Natural killer cell (primary cell): ENCODE results near the gene WFDC8. TPM values are rescaled to one million over a fixed set of nuclear protein-coding genes. Genes with fewer than 3 reads are reported as not detected.

ENCODE experiments used
- ATAC-seq, 3 donors: fragments of 150-1000 bp in 2 of 3; fragments of 200-7000 bp in 1 of 3; cut with Tn5 transposase; 1 replicate in 1 of 3; 2 replicates in 2 of 3; pipeline ENCODE4 v1.10.0; 2021; ENCODE audit warnings: mild to moderate bottlenecking in 2 of 3, moderate library complexity in 2 of 3
- DNase-seq, 2 donors: peaks; one replicate each; pipeline versions ENCODE4 v3.0.0 to v3.0.0-alpha.2; 2013 to 2021; ENCODE audit warnings: mixed read lengths in 1 of 2
- H3K27ac ChIP-seq: one replicate; pipeline ENCODE4 v1.5.1; 2013; ENCODE audit warnings: mild to moderate bottlenecking, low read length
- H3K27me3 ChIP-seq: one replicate; pipeline ENCODE4 v1.6.1; 2013; ENCODE audit warnings: low read length; ENCODE audit not compliant: control insufficient read depth, insufficient read depth
- H3K36me3 ChIP-seq: one replicate; pipeline ENCODE4 v1.6.1; 2013; ENCODE audit warnings: low read length; ENCODE audit not compliant: control insufficient read depth, insufficient read depth
- H3K4me1 ChIP-seq: one replicate; pipeline ENCODE4 v1.6.1; 2013; ENCODE audit warnings: low read length; ENCODE audit not compliant: control insufficient read depth, insufficient read depth
- H3K4me3 ChIP-seq: one replicate; pipeline ENCODE4 v1.5.1; 2013; ENCODE audit warnings: low read length
- H3K9me3 ChIP-seq: one replicate; pipeline ENCODE4 v1.6.1; 2013; ENCODE audit warnings: low read length; ENCODE audit not compliant: control insufficient read depth, insufficient read depth
- H3K27ac Mint-ChIP-seq, 2 donors: one replicate each; pipeline ENCODE4 v1.8.0; 2022; ENCODE audit warnings: mild to moderate bottlenecking in 2 of 2, mixed read lengths in 2 of 2, moderate library complexity in 1 of 2
- H3K27me3 Mint-ChIP-seq, 2 donors: one replicate each; pipeline ENCODE4 v1.8.0; 2022; ENCODE audit warnings: low read depth in 2 of 2, mixed read lengths in 2 of 2
- H3K36me3 Mint-ChIP-seq: one replicate; pipeline ENCODE4 v1.8.0; 2022; ENCODE audit warnings: mixed read lengths
- H3K4me1 Mint-ChIP-seq, 2 donors: one replicate each; pipeline ENCODE4 v1.8.0; 2022; ENCODE audit warnings: mixed read lengths in 2 of 2
- H3K4me3 Mint-ChIP-seq: one replicate; pipeline ENCODE4 v1.8.0; 2022; ENCODE audit warnings: mild to moderate bottlenecking, moderate library complexity, mixed read lengths
- H3K9me3 Mint-ChIP-seq, 2 donors: one replicate each; pipeline ENCODE4 v1.8.0; 2022; ENCODE audit warnings: mixed read lengths in 2 of 2
- WGBS: methylation state at CpG from one replicate; pipeline ENCODE4 v1.1.7; 2013; ENCODE audit warnings: missing lambda C conversion rate; ENCODE audit not compliant: insufficient coverage; 5-methylcytosine and 5-hydroxymethylcytosine counted together
- intact Hi-C: fragments of 100-400 bp; cut with micrococcal nuclease; formaldehyde crosslinking; loops from one replicate; pipeline ENCODE4 v1.14.2; 2022
- total RNA-seq, 4 donors: library from RNA; stranded (reverse); fragments of 120-200 nt in 1 of 4; gene quantifications; one replicate each; pipeline versions ENCODE4 v1.2.3 to v1.2.4, GENCODE V29; 2013 to 2022
- TF ChIP-seq, protein P1 (sequence below): fragments of 200-600 bp; IDR thresholded peaks from one replicate; pipeline ENCODE4 v1.8.0; 2022; ENCODE audit warnings: antibody characterized with exemption

Gene WFDC8
- total RNA-seq, 3 donors from 2014 or later (not counting 1 experiment from before 2014, with no cell fraction given): not detected

DNA sequence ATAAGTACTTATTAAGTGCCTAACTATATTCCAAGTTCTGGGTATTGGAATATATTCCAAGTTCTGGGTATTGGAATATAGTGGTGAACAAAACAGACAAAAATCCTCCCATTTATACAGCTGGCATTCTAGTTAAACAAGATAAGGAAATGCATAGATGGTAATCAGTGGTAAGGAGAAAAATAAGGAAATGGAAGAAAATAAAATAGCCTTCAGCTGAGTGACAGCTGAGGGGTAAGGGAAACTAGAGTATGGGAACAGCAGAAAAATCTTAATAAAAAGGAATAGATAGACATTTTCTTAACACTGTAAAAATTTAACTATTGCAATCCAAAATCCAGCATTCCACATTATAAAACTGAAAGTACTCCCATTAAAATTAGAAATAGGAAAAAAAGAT is 33.2 kb upstream of the WFDC8 start:
- intact Hi-C loops: no loop called here
- no peaks in the 10 kb centered on the region for H3K9me3 ChIP-seq
- no peaks in the 10 kb centered on the region for H3K4me1 Mint-ChIP-seq
- H3K4me3 ChIP-seq: no peak overlapping the region
- H3K27me3 Mint-ChIP-seq: peaks cover 22 to 54% of the 10 kb centered on the region in 2 donors
- ATAC-seq: no peak
- TF ChIP-seq, protein P1, sequence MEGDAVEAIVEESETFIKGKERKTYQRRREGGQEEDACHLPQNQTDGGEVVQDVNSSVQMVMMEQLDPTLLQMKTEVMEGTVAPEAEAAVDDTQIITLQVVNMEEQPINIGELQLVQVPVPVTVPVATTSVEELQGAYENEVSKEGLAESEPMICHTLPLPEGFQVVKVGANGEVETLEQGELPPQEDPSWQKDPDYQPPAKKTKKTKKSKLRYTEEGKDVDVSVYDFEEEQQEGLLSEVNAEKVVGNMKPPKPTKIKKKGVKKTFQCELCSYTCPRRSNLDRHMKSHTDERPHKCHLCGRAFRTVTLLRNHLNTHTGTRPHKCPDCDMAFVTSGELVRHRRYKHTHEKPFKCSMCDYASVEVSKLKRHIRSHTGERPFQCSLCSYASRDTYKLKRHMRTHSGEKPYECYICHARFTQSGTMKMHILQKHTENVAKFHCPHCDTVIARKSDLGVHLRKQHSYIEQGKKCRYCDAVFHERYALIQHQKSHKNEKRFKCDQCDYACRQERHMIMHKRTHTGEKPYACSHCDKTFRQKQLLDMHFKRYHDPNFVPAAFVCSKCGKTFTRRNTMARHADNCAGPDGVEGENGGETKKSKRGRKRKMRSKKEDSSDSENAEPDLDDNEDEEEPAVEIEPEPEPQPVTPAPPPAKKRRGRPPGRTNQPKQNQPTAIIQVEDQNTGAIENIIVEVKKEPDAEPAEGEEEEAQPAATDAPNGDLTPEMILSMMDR: no peak
- no peak overlapping the region for H3K4me3 Mint-ChIP-seq
- H3K36me3 Mint-ChIP-seq: no peaks in the 10 kb centered on the region
- no peak overlapping the region for H3K27ac Mint-ChIP-seq
- H3K9me3 Mint-ChIP-seq: peaks cover 0 to 2% of the 10 kb centered on the region in 2 donors
- H3K27ac ChIP-seq: no peak overlapping the region
- no peaks in the 10 kb centered on the region for H3K27me3 ChIP-seq
- no peaks in the 10 kb centered on the region for H3K4me1 ChIP-seq
- no peak for DNase-seq
- H3K36me3 ChIP-seq: no peaks in the 10 kb centered on the region

DNA sequence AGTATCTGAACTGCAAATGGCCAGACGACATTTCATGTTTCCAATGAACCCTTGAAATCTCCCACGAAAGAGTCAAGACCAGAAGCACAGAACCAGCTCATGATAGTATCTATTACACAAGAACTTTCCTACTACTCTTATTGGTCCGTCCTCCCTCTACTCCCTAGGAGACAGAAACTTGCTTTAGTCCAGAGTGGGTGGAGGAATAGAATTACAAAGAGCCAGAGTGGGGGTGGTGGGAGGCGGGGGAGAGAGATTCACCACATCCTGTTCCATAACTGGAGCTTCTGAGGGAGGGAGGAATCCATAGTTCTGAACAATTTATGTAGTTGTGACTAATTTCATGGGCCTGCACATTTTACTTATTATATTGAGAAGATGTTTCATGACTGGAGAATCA is 32.0 kb upstream of the WFDC8 start:
- Histone ChIP-seq H3K27ac (no peak overlapping the region), H3K9me3 (no peaks in the 10 kb centered on the region), H3K36me3 (no peaks in the 10 kb centered on the region), H3K4me3 (no peak overlapping the region), H3K27me3 (no peaks in the 10 kb centered on the region), H3K4me1 (no peaks in the 10 kb centered on the region)
- no peak for ATAC-seq
- intact Hi-C loops: no loop called here
- H3K27me3 Mint-ChIP-seq: peaks cover 19 to 61% of the 10 kb centered on the region in 2 donors
- no peak overlapping the region for H3K4me3 Mint-ChIP-seq
- no peak overlapping the region for H3K27ac Mint-ChIP-seq
- 73% methylated on average over 3 of the region's 4 CpGs for WGBS
- no peaks in the 10 kb centered on the region for H3K4me1 Mint-ChIP-seq
- DNase-seq: no peak
- TF ChIP-seq, protein P1: no peak
- H3K36me3 Mint-ChIP-seq: no peaks in the 10 kb centered on the region
- peaks cover 0 to 2% of the 10 kb centered on the region in 2 donors for H3K9me3 Mint-ChIP-seq

DNA sequence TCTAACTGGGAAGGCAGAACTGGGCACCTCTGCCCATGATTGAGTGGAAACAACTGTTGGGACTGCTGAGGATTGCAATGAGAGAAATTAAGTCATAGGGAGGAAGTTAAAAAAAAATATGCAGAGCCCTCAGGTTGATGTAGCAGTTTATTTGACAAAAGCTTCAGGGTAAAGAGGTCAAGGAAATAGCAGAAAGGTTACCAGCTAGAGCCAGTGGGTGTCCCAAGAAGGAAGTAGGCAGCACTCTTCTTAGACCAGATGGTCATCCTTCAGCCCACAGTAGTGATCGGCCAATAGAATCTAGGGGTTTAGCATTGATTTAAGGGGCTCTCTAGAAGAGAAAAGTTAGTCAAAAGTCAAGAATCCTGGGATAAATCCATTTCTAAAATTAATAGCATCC is 28.7 kb upstream of the WFDC8 start:
- WGBS: 100% methylated on average over 1 of the region's 1 CpG
- Mint-ChIP-seq H3K9me3 (peaks cover 2 to 4% of the 10 kb centered on the region in 2 donors), H3K4me3 (no peak overlapping the region), H3K27me3 (peaks cover 11 to 63% of the 10 kb centered on the region in 2 donors), H3K36me3 (no peaks in the 10 kb centered on the region), H3K4me1 (no peaks in the 10 kb centered on the region), H3K27ac (no peak overlapping the region)
- intact Hi-C loops: no loop called here
- H3K4me3 ChIP-seq: no peak overlapping the region
- no peaks in the 10 kb centered on the region for H3K9me3 ChIP-seq
- peaks cover 2% of the 10 kb centered on the region for H3K27me3 ChIP-seq
- DNase-seq: no peak
- TF ChIP-seq, protein P1: no peak
- no peaks in the 10 kb centered on the region for H3K36me3 ChIP-seq
- no peaks in the 10 kb centered on the region for H3K4me1 ChIP-seq
- H3K27ac ChIP-seq: no peak overlapping the region
- no peak for ATAC-seq

DNA sequence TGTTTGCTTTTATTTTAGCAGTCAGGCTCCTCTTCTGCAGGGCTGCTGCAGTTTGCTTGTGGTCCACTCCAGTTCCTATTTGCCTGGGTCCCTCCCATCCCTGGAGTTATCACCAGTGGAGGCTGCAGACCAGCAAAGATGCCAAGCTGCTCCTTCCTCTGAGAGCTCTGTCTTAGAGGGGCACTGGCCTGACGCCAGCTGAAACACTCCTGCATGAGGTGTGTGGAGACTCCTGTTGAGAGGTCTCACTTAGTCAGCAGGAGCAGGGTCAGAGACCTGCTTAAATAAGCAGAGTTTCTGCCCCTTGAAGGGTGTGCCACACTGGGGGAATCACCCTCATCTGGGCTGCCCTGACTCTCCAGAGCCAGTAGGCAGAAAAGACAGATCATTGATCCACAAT is 16.2 kb upstream of the WFDC8 start:
- no peaks in the 10 kb centered on the region for H3K27me3 ChIP-seq
- H3K27ac ChIP-seq: no peak overlapping the region
- Mint-ChIP-seq H3K36me3 (no peaks in the 10 kb centered on the region), H3K27ac (no peak overlapping the region), H3K4me1 (no peaks in the 10 kb centered on the region), H3K27me3 (peaks cover 26 to 39% of the 10 kb centered on the region in 2 donors), H3K4me3 (no peak overlapping the region), H3K9me3 (no peaks in the 10 kb centered on the region)
- H3K4me3 ChIP-seq: no peak overlapping the region
- intact Hi-C loops: no loop called here
- H3K36me3 ChIP-seq: no peaks in the 10 kb centered on the region
- H3K9me3 ChIP-seq: no peaks in the 10 kb centered on the region
- DNase-seq: no peak
- 91% methylated on average over 1 of the region's 1 CpG for WGBS
- H3K4me1 ChIP-seq: no peaks in the 10 kb centered on the region
- ATAC-seq: no peak
- TF ChIP-seq, protein P1: no peak
